K562 (cell line): ENCODE measurements around the gene NKD1. TPM values are rescaled to one million over a fixed set of nuclear protein-coding genes. Genes with fewer than 3 reads are reported as not detected.

ENCODE experiments used
- ATAC-seq: fragments of 200-7000 bp; cut with Tn5 transposase; 3 replicates; pipeline ENCODE4 v1.9.1; 2020; ENCODE audit warnings: moderate library complexity
- BruUV-seq: library from RNA; stranded (reverse); fragments of 400-500 nt; replicated peaks from 2 replicates; lab custom pipeline; 2021; lab: Mats Ljungman, UMichigan
- CTCF ChIA-PET: fragments of 300-600 bp; formaldehyde crosslinking; extraction: SDS; loops from one replicate; lab custom pipeline; 2021; ENCODE audit warnings: low intra/inter-chr PET ratio; lab: Yijun Ruan, JAX
- POLR2A ChIA-PET: fragments of 300-600, 350-650 bp; sonication (Branson Sonifier 250); formaldehyde crosslinking; extraction: SDS; loops from one replicate; lab custom pipeline; 2021; ENCODE audit warnings: antibody characterized with exemption, inconsistent platforms; lab: Yijun Ruan, JAX
- DNase-seq, 4 experiments: peaks; one replicate each; pipeline versions ENCODE4 v3.0.0 to v3.0.0-alpha.2; 2011 to 2018; ENCODE audit warnings: low spot score in 3 of 4, mixed read lengths in 3 of 4; ENCODE audit errors: extremely low read depth in 1 of 4
- FAIRE-seq: peaks from 2 replicates; lab custom pipeline; 2011; peaks lifted over from hg19 to GRCh38; lab: Jason Lieb, UNC
- H2AFZ ChIP-seq: 2 replicates; pipeline ENCODE4 v1.6.0; 2011; ENCODE audit warnings: low read depth, low read length, control low read depth, inconsistent platforms
- H3K27ac ChIP-seq: fragments of 200-600 bp; 3 replicates; pipeline ENCODE4 v1.8.0; 2011; ENCODE audit warnings: low read depth, mild to moderate bottlenecking, control low read depth, inconsistent platforms, low read length, moderate library complexity, mixed read lengths; ENCODE audit errors: extremely low read depth
- H3K27me3 ChIP-seq, 2 experiments: fragments of 300-600 bp in 1 of 2; 2 replicates in 1 of 2; 3 replicates in 1 of 2; pipeline versions ENCODE4 v1.6.0 to v1.8.0; 2011; ENCODE audit warnings: inconsistent platforms in 2 of 2, low read length in 2 of 2, mild to moderate bottlenecking in 1 of 2, mixed read lengths in 1 of 2, moderate library complexity in 1 of 2; ENCODE audit not compliant: control insufficient read depth in 2 of 2, insufficient read depth in 2 of 2
- H3K36me3 ChIP-seq: fragments of 300-600 bp; 3 replicates; pipeline ENCODE4 v1.8.0; 2011; ENCODE audit warnings: mild to moderate bottlenecking, low read length, inconsistent platforms; ENCODE audit not compliant: control insufficient read depth, insufficient read depth
- H3K4me1 ChIP-seq, 2 experiments: fragments of 200-600 bp in 1 of 2; replicated peaks in 1 of 2; 2 replicates in 1 of 2; 3 replicates in 1 of 2; pipeline versions ENCODE4 v1.5.1 to v1.8.0; 2011; ENCODE audit warnings: inconsistent platforms in 2 of 2, low read length in 2 of 2, mild to moderate bottlenecking in 1 of 2, mixed read lengths in 1 of 2, moderate library complexity in 1 of 2; ENCODE audit not compliant: control insufficient read depth in 2 of 2, insufficient read depth in 2 of 2
- H3K4me2 ChIP-seq: 2 replicates; pipeline ENCODE4 v1.6.1; 2011; ENCODE audit warnings: low read length, control low read depth, inconsistent platforms, mixed read lengths; ENCODE audit not compliant: insufficient read depth
- H3K4me3 ChIP-seq: fragments of 200-600 bp; sonication (generic), shearing (Covaris generic); 2 replicates; pipeline ENCODE4 v1.5.1; 2016; ENCODE audit warnings: control low read depth, inconsistent platforms
- H3K79me2 ChIP-seq: fragments of 200-600 bp; 3 replicates; pipeline ENCODE4 v1.8.0; 2011; ENCODE audit warnings: low read length, inconsistent platforms; ENCODE audit not compliant: control insufficient read depth, insufficient read depth
- H3K9ac ChIP-seq, 2 experiments: 2 replicates each; pipeline versions ENCODE4 v1.6.0 to v1.6.1; 2011; ENCODE audit warnings: low read depth in 2 of 2, low read length in 2 of 2, control low read depth in 1 of 2, inconsistent platforms in 1 of 2, mild to moderate bottlenecking in 1 of 2, mixed read lengths in 1 of 2; ENCODE audit not compliant: insufficient read depth in 1 of 2
- H3K9me1 ChIP-seq: one replicate; pipeline ENCODE4 v1.6.0; 2011; ENCODE audit warnings: inconsistent platforms, mild to moderate bottlenecking, low read length, moderate library complexity; ENCODE audit not compliant: control insufficient read depth, insufficient read depth
- H3K9me3 ChIP-seq: replicated peaks from 2 replicates; pipeline ENCODE4 v1.5.1; 2011; ENCODE audit warnings: low read depth, low read length, inconsistent platforms; ENCODE audit not compliant: control insufficient read depth, insufficient read depth
- H4K20me1 ChIP-seq: replicated peaks from 2 replicates; pipeline ENCODE4 v1.6.1; 2011; ENCODE audit warnings: low read length, inconsistent platforms, mixed read lengths; ENCODE audit not compliant: control insufficient read depth, insufficient read depth
- ARHGAP35 ChIP-seq: fragments of 450-650 bp; IDR thresholded peaks from 2 replicates; pipeline ENCODE4 v1.6.1; 2018; ENCODE audit not compliant: partially characterized antibody
- DPF2 ChIP-seq: fragments of 450-650 bp; IDR thresholded peaks from 2 replicates; pipeline ENCODE4 v1.6.1; 2016
- EP300 ChIP-seq: IDR thresholded peaks from 2 replicates; pipeline ENCODE4 v1.6.1; 2012; ENCODE audit warnings: low read length, improper control_type of control experiment
- GATAD2B ChIP-seq: fragments of 450-650 bp; IDR thresholded peaks from 2 replicates; pipeline ENCODE4 v1.6.1; 2017; ENCODE audit warnings: mild to moderate bottlenecking, borderline replicate concordance
- GTF2E2 ChIP-seq: fragments of 200-800 bp; sonication (Bioruptor generic); IDR thresholded peaks from 2 replicates; pipeline ENCODE4 v1.6.1; 2016; ENCODE audit warnings: missing genetic modification characterization, missing compliant biosample characterization
- PHF8 ChIP-seq: fragments of 200-600 bp; sonication (generic); IDR thresholded peaks from 2 replicates; pipeline ENCODE4 v1.6.1; 2012; ENCODE audit warnings: mixed run types, mild to moderate bottlenecking, inconsistent platforms, low read length, moderate library complexity, borderline replicate concordance
- SAP30 ChIP-seq: fragments of 200-600 bp; sonication (generic); IDR thresholded peaks from 2 replicates; pipeline ENCODE4 v1.6.1; 2012; ENCODE audit warnings: borderline replicate concordance, low read depth, mild to moderate bottlenecking, moderate library complexity, low read length, control low read depth, inconsistent platforms; ENCODE audit not compliant: insufficient read depth, poor library complexity, severe bottlenecking
- TBP ChIP-seq: optimal IDR thresholded peaks from 2 replicates; pipeline ENCODE3; 2011; ENCODE audit warnings: low read depth, low read length, improper control_type of control experiment
- TEAD1 ChIP-seq, 2 experiments: fragments of 450-650 bp in 1 of 2; sonication (generic) in 1 of 2; formaldehyde crosslinking; IDR thresholded peaks; 2 replicates each; pipeline versions ENCODE4 v1.4.0 to v1.8.0; 2020 to 2022; ENCODE audit warnings: mild to moderate bottlenecking in 2 of 2, missing genetic modification reagents in 1 of 2
- ZNF76 ChIP-seq: fragments of 250-450 bp; sonication (Bioruptor Pico); IDR thresholded peaks from 2 replicates; pipeline ENCODE4 v1.4.0; 2020; ENCODE audit warnings: mild to moderate bottlenecking, moderate library complexity, borderline replicate concordance
- WGBS: fragments of 100-300 bp; shearing (Covaris generic); methylation state at CpG from one replicate; pipeline ENCODE4 v1.1.6; 2016; ENCODE audit warnings: low coverage, mixed read lengths; ENCODE audit not compliant: insufficient coverage; ENCODE audit errors: missing lambda C conversion rate; 5-methylcytosine and 5-hydroxymethylcytosine counted together
- in situ Hi-C: fragments of 300-500 bp; cut with MboI; formaldehyde crosslinking; loops from 4 replicates; pipeline ENCODE4 v1.15.0; 2018; ENCODE audit warnings: inconsistent platforms, mixed read lengths
- intact Hi-C: fragments of 100-400 bp; cut with micrococcal nuclease; formaldehyde crosslinking; loops from 2 replicates; pipeline ENCODE4 v1.14.2; 2022
- polyA plus RNA-seq, 8 experiments: library from polyadenylated mRNA; depleted of rRNA in 4 of 8; stranded (reverse) in 5 of 8; unstranded in 3 of 8; fragments of >200 nt; fragmentation: Nextera tagmentation in 2 of 8; fragmentation: Illumina TruSeq in 1 of 8; extraction: Ambion mirVana in 2 of 8; extraction: Trizol in 1 of 8; gene quantifications; 2 replicates each; pipeline versions ENCODE4 v1.2.1 to v1.2.3, GENCODE V29; 2011 to 2014; ENCODE audit warnings: inconsistent platforms in 1 of 8, missing spikeins in 1 of 8
- total RNA-seq, 7 experiments: library from RNA; depleted of rRNA in 6 of 7; stranded (reverse); fragments of >200 nt in 6 of 7; fragmentation: Illumina TruSeq in 2 of 7; extraction: Trizol in 2 of 7; gene quantifications; 2 replicates each; pipeline versions ENCODE4 v1.2.1 to v1.2.3, GENCODE V29; 2011 to 2021; ENCODE audit warnings: low replicate concordance in 1 of 7
- TF ChIP-seq, protein P1 (sequence below): fragments of 450-650 bp; IDR thresholded peaks from 2 replicates; pipeline ENCODE4 v1.6.1; 2016; ENCODE audit warnings: mild to moderate bottlenecking, moderate library complexity

Gene NKD1
- total and polyA plus RNA-seq, 9 of the 15 experiments (the other 6 are each of a cell fraction or from before 2014, with no cell fraction given): under 0.01 to 0.24 (median 0.04) TPM; not detected in 2

DNA sequence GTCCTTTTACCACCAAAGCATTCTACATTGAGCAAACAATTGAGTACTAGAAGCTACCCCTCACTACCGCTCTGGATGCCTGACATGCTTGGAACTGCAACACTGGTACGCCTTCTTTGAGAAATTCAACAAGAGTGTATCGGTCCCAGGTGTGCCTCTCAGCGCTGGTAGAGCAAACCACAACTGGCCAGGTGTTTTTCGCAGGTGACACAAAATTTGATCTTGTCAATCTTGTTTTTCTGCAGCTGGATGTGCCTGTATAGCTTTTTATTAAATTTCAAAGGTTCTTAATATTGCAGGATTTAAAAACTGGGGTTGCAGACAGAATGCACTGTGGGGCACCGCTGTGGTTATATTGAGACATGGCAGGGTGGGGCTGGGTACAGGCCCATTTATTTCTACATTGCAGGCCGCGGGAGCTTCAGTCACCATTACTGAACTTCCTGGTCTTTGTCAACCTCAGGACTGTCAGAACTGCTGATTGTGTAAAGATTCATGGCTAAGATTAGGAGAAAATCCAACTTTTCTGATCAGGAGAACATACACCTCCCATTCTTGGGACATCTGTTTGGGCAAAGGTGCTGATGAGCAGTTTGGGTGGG, 137.4 kb downstream of the NKD1 start:
- Histone ChIP-seq H2AFZ (no peak overlapping the region), H3K9me1 (no peaks in the 10 kb centered on the region), H4K20me1 (no peaks in the 10 kb centered on the region), H3K79me2 (no peaks in the 10 kb centered on the region), H3K36me3 (no peaks in the 10 kb centered on the region), H3K4me3 (no peak overlapping the region), H3K27me3 (peaks cover 8 to 33% of the 10 kb centered on the region in 2 experiments; a peak in 3 of 5 replicates), H3K27ac (no peak overlapping the region), H3K4me1 (no peaks in the 10 kb centered on the region), H3K4me2 (no peak overlapping the region), H3K9me3 (no peaks in the 10 kb centered on the region), H3K9ac (no peak overlapping the region)
- BruUV-seq: no TSS peak
- in situ Hi-C loops (no loop called here), intact Hi-C loops (no loop called here)
- DNase-seq (no peak), FAIRE-seq (no peak), ATAC-seq (no peak)
- POLR2A ChIA-PET: no interaction called here
- CTCF ChIA-PET: no interaction called here
- under 1% methylated on average over 8 of the region's 8 CpGs for WGBS
- TF ChIP-seq PHF8 (no peak), ARHGAP35 (no peak), GTF2E2 (tag) (no peak), ZNF76 (no peak), EP300 (no peak), TEAD1 (CRISPR knock-in tag; IDR thresholded peaks at IDR 0.05) (no peak), GATAD2B (no peak), DPF2 (no peak), SAP30 (no peak), TBP (no peak)
- TF ChIP-seq, protein P1, sequence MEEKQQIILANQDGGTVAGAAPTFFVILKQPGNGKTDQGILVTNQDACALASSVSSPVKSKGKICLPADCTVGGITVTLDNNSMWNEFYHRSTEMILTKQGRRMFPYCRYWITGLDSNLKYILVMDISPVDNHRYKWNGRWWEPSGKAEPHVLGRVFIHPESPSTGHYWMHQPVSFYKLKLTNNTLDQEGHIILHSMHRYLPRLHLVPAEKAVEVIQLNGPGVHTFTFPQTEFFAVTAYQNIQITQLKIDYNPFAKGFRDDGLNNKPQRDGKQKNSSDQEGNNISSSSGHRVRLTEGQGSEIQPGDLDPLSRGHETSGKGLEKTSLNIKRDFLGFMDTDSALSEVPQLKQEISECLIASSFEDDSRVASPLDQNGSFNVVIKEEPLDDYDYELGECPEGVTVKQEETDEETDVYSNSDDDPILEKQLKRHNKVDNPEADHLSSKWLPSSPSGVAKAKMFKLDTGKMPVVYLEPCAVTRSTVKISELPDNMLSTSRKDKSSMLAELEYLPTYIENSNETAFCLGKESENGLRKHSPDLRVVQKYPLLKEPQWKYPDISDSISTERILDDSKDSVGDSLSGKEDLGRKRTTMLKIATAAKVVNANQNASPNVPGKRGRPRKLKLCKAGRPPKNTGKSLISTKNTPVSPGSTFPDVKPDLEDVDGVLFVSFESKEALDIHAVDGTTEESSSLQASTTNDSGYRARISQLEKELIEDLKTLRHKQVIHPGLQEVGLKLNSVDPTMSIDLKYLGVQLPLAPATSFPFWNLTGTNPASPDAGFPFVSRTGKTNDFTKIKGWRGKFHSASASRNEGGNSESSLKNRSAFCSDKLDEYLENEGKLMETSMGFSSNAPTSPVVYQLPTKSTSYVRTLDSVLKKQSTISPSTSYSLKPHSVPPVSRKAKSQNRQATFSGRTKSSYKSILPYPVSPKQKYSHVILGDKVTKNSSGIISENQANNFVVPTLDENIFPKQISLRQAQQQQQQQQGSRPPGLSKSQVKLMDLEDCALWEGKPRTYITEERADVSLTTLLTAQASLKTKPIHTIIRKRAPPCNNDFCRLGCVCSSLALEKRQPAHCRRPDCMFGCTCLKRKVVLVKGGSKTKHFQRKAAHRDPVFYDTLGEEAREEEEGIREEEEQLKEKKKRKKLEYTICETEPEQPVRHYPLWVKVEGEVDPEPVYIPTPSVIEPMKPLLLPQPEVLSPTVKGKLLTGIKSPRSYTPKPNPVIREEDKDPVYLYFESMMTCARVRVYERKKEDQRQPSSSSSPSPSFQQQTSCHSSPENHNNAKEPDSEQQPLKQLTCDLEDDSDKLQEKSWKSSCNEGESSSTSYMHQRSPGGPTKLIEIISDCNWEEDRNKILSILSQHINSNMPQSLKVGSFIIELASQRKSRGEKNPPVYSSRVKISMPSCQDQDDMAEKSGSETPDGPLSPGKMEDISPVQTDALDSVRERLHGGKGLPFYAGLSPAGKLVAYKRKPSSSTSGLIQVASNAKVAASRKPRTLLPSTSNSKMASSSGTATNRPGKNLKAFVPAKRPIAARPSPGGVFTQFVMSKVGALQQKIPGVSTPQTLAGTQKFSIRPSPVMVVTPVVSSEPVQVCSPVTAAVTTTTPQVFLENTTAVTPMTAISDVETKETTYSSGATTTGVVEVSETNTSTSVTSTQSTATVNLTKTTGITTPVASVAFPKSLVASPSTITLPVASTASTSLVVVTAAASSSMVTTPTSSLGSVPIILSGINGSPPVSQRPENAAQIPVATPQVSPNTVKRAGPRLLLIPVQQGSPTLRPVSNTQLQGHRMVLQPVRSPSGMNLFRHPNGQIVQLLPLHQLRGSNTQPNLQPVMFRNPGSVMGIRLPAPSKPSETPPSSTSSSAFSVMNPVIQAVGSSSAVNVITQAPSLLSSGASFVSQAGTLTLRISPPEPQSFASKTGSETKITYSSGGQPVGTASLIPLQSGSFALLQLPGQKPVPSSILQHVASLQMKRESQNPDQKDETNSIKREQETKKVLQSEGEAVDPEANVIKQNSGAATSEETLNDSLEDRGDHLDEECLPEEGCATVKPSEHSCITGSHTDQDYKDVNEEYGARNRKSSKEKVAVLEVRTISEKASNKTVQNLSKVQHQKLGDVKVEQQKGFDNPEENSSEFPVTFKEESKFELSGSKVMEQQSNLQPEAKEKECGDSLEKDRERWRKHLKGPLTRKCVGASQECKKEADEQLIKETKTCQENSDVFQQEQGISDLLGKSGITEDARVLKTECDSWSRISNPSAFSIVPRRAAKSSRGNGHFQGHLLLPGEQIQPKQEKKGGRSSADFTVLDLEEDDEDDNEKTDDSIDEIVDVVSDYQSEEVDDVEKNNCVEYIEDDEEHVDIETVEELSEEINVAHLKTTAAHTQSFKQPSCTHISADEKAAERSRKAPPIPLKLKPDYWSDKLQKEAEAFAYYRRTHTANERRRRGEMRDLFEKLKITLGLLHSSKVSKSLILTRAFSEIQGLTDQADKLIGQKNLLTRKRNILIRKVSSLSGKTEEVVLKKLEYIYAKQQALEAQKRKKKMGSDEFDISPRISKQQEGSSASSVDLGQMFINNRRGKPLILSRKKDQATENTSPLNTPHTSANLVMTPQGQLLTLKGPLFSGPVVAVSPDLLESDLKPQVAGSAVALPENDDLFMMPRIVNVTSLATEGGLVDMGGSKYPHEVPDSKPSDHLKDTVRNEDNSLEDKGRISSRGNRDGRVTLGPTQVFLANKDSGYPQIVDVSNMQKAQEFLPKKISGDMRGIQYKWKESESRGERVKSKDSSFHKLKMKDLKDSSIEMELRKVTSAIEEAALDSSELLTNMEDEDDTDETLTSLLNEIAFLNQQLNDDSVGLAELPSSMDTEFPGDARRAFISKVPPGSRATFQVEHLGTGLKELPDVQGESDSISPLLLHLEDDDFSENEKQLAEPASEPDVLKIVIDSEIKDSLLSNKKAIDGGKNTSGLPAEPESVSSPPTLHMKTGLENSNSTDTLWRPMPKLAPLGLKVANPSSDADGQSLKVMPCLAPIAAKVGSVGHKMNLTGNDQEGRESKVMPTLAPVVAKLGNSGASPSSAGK: no peak
